ENCODE results near the gene ANGPT4. TPM values are rescaled to one million over a fixed set of nuclear protein-coding genes. Genes with fewer than 3 reads are reported as not detected.

The ANGPT4 gene
- polyA plus RNA-seq, 3 donors, result 0.30 to 4.2 (median 1.5) TPM

DNA sequence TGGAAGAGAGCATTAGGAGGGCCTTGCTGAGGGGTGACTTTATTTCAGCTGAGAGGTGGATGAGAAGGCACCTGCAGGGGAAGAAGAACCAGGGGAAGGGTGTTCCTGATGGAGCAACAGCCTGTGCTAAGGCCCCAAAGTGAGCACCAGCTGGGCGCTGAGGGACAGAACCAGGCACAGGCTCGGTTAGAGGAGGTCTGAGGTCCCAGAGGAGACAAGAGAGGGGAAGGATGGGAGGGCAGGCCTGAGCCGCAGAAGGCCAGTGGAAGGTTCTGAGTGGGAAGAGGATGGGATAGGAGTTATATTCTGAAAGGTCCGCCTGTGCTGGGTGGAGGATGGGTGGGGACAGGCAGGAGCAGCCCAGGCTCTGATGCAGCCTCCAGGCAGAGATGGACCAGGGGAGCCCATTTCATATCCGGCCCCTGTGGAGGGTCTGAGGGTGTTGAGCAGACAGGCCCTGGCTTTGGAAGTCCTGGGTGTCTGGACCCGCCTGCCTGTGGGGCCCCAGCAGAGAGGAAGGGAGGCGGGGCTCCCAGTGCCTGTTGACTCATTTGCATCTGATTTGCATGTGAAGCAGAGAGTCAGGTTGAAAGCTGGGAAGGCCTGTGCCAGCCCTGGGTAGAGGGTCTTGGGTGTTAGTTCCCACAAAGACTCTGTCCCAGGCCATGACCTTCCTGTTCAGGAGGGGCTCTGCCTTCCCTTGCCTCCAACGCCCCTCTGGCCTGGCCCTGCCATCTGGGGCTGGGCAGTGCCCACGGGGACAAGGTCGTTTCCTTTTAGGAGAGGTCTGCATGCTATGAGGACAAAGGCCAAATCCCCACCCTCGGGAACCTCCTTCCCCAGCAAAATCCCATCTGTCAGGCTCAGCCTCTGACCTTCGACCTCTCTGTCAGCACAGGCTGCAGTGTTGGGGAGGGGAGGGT lies 93.2 kb downstream of the ANGPT4 start:
- no peak overlapping the region for H3K27ac ChIP-seq (ENCODE audit: low read depth, low read length)
- 77 to 85% (median 77%) methylated on average over 12 of the region's 12 CpGs for WGBS, 3 donors

DNA sequence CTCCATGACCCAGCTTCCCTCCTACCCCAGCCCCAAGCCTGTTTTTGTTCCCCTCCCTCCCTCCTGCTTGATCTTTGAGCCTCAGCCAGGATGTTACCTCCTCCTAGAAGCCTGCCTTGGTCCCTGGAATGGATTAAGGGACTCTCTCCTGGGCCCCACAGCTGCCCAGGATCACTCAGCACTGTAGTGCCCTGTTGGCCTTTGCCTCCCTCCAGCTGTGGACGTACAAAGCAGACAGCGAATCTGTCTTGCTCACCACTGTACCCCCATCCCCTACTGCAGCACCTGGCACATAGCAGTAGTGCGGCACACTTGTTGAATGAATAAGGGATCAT lies 94.4 kb downstream of the ANGPT4 start:
- H3K27ac ChIP-seq (ENCODE audit: low read depth, low read length), result no peak overlapping the region
- WGBS, 3 donors, result 91 to 93% (median 93%) methylated on average over 3 of the region's 3 CpGs

GRCh38 chr20:821046-821730 lies 94.9 kb downstream of the ANGPT4 start:
- 72 to 74% (median 74%) methylated on average over 6 of the region's 6 CpGs for WGBS, 3 donors
- H3K27ac ChIP-seq (ENCODE audit: low read depth, low read length), result no peak overlapping the region

GRCh38 chr20:820323-820953 lies 95.7 kb downstream of the ANGPT4 start:
- no peak overlapping the region for H3K27ac ChIP-seq (ENCODE audit: low read depth, low read length)
- 92 to 97% (median 94%) methylated on average over 3 of the region's 3 CpGs for WGBS, 3 donors

Other genes starting within 250 kb of the ANGPT4 start
- under 1 TPM in 1 of 3 donors, not detected in 2; 0.05 TPM for gene SCRT2, start 240.5 kb downstream of the ANGPT4 start, polyA plus RNA-seq
- gene SLC52A3, start 147.8 kb downstream of the ANGPT4 start, polyA plus RNA-seq, result 1 to 10 TPM in 2 of 3 donors, under 1 TPM in 1; 0.62 to 3.6 (median 1.0) TPM
- gene FAM110A, start 82.6 kb downstream of the ANGPT4 start, polyA plus RNA-seq, result 1 to 10 TPM; 2.7 to 5.3 (median 3.9) TPM
- gene RSPO4, start 86.0 kb upstream of the ANGPT4 start, polyA plus RNA-seq, result under 1 TPM; 0.03 to 0.56 (median 0.04) TPM
- 10 to 100 TPM; 54.8 to 88.6 (median 64.5) TPM for gene PSMF1, start 202.3 kb upstream of the ANGPT4 start, polyA plus RNA-seq